NK-92 treated with Interleukin-12 subunit alpha and Interleukin-12 subunit beta, amount 100 ng/mL, for 24 hours (cell line): ENCODE data around the gene FLII.
A peak's percentile ranks its signal among the peaks of the same experiment; 100 is the strongest.

Experiments
- DNase-seq: peaks from one replicate; lab custom pipeline; 2025; lab: John Stamatoyannopoulos, UW

FLII gene

DNA sequence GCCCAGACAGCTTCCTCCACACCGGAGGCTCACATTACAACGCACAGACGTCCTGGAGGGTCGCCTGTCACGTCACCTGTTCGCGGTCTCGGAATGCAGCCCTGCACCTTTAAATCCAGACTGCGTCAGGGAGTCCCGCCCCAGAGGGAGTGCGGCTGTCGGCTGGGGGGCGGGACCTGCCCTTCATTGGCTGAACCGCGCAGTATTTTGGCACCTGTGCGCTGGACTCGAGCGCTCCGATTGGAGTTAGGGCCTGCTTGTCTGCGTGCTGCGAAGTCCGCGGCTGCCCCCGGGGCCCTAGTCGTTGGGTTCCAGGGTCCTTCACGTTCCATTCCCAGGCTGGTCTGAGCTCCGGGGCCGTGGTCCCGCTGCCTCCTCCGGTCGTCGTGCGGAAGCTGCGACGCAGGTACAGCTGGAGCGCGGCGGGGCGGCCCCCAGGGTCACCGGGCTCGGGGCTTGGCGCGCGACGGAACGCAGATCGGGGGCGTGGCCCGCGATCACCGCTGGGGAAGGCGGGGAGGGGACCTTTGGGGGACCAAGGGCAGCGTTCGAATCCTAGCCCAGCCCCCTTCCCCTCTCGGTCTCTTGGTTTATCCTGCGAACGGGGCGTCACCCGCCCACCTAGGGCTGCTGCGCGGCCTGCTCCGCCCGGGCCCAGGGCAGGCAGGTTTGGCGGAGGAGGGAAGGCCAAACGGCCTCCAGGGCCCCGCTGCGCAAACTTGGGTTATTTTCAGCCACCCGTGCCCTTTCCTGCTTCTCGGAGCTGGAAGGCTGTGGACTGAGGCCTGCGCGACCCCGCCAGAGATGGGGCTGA is 2.0 kb upstream of the FLII start, which contains the start of gene MIEF2:
Gene MIEF2 (plus strand): TSS at position 331 of the 814 bp plus-strand sequence. CDS start 2,059 bp downstream, outside the sequence.
- peak; percentile 74 for DNase-seq

DNA sequence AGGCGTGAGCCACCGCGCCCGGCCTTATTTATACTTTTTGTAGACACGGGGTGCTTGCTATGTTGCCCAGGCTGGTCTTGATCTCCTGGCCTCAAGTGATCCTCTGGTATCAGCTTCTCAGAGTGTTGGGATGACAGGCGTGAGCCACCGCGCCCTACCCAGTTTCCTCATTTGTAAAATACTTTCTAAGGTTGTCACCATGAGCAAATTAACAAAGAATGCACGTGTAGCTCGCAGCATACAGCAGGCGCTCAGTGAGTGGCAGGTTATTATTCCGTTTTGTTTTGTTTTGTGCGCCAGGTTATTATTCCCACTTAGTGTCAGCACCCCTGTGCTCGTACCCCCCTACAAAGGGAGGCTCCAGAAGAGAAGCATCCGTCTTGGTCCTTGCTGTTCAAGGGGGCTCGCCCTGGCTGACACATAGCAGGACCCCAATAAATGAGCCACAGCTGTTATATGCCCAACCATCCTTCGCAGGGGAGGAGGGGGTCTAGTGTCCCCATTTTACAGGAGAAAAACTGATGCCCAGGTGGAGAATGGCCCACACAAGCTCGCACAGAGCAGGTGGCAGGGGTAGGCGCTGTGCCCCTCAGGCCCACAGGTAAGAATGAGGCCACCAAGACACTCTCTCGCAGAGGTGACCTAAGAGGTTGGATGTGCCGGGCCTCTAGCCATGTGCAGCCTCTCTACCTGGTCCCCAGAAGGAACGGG is 1.2 kb upstream of the FLII start:
- no peak for DNase-seq

DNA sequence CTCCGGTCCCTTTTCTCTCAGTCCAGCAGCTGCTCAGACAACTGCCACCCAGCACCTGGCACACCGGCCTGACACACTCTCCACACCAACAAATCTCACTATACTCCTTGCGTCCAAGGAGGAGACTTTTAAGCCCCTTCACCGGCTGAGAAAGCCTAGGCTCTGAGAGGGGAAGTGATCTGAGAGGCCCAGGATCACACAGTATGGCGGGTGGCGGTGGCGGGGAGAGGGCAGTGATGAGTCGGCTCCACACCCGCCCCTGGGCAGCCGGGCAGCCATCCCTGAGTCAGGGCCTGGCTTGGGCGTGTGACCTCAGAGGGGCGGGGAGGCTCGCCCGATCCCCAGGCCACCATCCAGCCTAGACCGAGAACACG is 569 bp downstream of the FLII start:
- peak; percentile 20 for DNase-seq

DNA sequence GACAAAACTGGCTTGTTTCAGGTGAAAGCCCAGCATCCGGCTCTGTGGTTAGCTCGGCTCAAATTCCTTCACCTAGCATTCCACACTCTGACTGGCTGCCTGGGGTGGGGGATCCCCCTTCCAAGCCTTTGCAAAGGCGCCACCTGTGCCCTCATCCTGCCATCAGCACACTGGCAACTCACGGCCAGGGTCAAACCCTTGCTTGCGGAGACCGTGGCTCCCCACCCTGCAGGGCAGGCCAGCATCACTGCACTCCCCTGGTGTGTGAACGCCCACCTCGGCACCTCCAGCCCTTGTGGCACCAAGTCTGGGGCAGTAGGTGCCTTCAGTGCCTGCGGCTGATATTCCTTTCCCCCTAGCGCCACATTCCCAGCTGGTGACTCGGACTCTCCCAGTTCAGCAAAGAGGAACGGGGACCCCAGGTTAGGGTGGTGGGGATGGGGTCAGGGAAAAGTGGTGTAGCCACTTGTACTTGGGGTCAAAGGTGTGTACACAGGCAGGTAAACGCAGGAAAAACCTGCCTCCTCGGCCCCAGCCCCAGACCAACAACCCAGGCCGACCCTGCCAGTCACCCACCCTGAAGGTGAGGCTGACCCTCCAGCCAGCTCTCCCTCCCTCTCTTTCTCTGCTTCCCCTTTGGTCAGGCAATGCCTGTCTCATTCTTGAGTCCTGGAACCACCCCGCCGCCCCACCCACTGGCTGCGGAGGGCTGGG is 1.1 kb downstream of the FLII start:
- DNase-seq = no peak

DNA sequence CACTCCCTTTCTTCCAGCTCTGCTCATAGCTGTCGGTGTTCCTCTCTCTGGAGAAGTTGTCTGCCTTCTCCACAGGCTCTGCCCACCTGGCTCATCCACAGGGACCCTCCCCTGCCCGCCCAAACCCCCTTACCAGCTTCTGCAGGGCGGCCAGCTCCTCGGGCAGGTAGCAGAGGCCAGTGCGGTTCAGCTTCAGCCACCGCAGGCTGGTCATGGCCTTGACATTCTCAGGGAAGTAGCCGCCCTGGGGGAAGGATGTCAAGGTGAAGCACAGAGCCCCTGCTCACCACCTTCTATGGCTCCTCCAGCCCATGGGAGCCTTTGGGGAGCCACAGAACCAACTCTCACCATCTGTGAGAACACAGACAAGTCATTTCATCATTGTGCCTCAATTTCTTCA is 1.8 kb downstream of the FLII start:
- no peak for DNase-seq

DNA sequence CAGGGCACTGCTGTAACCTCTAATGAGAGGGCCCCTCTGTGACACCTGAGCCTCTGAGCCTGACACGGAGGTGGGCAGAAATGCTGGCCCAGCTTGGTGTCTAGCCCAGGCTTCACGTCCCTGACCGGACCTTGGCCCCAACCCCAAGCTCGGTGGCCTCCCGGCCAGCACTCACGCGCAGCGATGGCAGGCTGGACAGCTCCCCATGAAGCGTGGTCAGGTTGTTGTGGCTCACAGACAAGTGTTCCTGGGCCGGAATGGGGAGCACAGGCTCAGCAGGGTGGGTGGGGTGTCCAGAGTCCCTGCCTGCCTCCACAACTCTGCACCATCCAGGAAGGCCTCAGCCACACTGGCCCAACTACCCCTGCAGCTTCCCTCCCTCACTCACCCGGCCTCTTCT is 2.2 kb downstream of the FLII start:
- no peak for DNase-seq

DNA sequence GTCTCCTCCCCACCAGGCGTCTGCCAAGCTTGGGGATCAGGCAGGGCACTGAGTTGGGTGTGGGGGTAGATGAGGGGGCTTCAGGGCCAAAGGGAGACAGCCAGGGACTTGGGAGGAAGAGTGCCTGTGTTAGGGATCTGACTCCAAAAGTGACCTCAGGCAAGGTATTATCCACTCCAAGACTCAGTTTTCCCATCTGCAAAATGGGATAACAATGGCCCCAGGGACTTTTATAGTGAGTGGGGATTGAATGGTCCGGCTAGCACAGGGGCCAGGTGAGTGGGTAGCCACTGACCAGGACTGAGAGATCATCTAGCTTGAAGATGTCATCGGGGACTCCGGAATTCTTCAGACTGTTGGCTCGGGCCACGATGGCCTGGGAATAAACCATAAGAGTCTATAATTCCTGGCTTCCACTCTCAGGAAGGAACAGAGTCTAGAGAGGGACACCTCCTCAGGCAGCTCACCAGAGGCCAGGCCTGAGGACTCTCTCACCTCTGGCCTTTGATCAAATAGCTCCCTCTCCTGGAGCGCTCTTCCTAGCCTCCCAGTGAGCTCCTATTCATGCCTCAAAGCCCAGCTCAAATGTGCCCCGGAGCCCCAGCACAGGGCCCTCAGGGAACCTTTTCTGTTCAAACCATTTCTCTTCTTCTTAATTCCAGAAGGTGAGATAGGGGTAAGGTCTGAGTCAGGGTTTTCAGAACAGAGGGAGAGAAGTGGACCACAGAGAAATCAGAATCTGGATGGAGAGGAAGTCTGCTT is 3.5 kb downstream of the FLII start:
- DNase-seq = no peak

DNA sequence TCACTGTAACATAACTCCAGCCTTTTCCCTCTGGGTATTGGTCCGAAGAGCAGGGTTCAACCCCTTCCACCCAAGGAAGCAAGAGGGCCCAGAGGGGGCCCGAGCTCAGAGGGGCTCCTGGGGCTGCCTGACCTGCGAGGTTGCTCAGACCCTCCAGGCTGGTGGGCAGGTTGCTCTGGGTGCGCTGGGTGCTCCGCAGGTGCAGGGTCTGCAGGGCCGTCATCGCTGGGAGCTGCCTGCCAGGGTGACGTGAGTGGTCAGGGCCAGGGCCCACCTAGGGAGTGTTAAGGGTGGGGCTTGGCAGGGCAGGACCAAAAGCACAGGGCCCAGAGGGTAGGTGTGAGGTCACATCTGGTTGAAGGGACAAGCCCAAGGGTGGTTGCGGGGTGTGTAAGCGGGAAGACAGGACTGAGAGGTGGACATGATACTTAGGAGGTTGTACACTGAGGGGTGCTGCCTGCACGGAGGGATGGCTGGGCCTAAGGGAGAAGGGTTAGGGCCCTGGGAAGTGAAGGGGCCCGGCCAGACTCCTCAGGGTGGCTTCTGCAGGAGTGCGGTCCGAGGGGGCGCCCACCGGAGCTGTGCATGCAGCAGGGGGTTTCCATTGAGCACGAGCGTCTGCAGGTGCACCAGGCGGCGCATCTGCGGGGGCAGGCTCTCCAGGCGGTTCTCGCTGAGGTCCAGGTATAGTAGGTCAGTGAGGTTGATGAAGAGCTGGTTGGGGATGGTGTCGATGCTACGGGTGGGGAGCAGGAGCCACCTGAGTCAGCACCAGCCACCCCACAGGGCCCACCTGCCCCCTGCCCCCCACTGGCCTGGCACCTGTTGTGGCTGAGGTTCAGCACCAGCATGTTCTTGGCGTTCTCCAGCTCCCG is 4.4 kb downstream of the FLII start:
- DNase-seq = no peak

DNA sequence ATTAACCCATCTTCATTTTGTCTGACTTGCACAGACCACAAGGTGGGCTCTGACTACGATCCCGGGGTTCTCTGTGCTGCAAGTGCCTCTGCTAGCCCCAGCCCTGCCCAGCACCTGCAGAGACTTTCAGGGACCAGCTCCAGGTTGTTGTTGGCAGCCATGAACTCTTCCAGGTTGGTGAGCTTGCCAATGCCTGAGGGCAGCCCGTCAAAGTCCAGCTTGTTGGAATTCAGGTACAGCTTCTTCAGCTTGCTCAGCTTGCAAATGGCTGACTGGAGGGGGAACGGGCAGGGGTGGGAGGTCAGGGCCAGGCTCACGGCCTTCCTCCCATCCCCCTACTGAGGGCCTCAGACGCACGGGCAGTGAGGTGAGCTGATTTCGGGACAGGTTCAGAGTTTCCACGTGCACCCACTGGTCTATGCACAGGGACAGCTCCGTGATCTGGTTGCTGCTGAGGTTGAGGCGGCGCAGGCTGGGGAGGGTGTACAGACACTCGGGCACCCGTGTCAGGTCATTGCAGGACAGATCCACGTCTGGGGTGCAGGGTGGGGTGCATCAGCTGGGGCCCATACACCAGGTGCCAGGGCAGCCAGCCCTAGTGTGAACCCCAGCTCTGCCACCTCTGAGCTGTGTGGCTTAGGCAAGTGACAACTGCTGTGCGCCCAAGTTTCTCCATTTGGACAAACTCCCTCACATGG is 5.2 kb downstream of the FLII start:
- DNase-seq = no peak

DNA sequence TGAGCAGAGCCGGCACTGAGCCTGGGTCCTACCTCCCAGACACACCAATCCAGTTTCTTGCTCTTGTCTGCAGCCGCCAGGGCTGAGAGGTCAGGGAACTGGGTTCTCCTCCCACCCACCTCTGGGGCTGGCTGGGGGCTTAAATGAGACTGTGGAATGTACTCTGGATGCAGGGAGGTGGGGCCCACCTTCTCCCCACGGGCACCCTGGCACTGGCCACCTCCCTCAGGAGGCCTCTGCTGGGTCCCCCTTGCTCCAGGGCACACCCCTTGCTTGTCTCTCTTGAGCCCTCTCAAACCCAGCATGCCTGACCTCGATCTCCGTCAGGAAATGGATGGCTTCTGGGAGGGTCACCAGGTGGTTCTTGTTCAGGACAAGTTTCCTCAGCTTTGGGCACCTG is 6.4 kb downstream of the FLII start:
- no peak for DNase-seq

DNA sequence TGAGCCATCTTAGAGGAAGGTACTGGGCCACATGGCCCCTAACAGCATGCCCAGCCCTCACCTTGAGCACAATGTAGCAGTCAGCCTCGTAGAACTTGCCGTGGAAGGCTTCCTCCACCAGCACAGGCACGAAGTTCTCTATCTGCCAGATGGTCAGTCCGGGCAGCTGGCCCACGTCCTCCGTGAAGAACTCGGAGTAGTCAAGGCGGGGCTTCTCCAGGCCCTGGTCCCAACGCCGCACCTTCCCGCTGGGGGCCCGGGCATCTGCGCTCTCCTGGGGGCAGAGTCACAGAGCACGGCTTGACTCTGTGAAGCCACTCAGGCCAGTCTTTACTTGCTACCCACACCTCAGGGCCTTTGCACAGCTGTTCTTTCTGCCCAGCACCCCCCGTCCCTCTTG is 7.3 kb downstream of the FLII start:
- DNase-seq = no peak

DNA sequence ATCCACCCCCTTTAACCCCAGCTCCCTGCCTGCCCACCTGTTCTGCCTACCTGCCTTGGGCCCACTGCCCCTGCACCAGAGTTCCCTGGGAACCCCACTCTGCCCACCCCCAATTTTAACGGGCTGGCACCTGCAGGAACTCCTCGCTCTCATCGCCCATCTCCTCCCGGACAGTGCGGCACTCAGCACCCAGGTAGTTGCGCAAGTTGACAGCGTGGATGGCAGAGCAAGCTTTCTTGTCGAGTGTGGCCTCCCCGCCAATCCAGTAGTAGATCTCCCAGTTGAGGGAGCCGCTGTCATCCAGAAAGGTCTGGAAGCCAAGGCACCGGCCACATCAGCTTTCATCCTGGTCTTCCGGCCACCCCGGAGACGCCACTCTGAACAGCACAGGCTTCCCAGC is 7.8 kb downstream of the FLII start:
- DNase-seq = no peak

DNA sequence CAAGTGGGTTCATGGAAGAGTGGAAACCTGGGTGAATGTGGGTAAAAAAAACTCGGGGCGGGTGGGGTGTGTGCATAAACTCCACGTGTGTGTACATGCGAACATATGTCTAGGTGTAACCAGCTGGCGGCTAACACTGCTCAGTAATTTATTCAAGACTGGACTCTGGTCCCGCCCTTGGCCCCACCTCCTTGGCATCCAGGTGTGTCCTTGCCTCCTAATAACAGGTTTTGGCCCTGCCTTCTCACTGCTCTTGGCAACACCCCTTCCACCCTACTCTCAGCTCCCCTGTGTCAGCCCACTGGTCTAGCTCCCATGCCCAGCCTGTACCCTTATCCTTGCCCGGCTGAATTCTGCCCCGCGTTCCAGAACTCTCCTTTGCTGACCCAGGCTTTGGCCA is 8.3 kb downstream of the FLII start:
- DNase-seq = no peak

DNA sequence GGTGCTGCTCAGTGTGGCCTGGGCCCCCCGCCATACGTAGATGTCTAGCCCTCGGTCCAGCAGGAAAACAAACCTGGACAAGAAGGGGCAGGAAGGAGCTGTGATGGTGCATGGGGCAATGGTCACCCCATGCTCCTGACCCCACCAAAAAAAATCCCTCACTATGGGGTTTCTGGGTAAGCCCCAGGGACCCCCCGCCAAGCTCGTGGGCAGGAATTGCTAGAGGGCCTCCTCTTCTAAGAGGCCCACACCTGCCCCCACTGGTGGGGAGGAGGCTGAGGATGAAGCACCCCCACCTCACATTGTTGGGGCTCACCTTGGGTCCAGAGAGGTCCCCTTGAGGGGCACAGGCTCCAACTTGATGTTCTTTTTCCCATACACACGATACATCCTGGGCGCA is 9.7 kb downstream of the FLII start:
- DNase-seq = no peak

DNA sequence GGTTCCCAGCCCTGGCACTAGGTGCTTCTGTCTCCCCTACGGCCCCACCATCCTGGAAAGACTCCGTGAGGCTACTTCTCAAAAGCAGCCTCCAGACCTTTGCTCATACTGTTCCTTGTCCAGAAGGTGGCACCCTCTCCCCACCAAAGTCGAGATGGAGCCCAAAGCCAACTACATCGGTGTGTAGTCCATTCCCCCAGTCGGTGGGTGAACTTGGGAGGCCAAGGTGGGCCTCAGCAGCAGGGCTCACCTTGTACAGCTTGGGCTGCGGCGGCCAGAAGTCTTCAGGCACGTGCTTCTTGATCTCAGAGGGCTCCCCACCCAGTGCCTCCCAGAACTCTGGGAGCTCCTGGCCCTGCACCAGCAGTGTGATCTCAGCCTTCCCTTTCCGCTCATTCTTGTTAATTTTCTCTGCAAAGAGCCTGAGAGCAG is 10.2 kb downstream of the FLII start:
- peak; percentile 7 for DNase-seq

DNA sequence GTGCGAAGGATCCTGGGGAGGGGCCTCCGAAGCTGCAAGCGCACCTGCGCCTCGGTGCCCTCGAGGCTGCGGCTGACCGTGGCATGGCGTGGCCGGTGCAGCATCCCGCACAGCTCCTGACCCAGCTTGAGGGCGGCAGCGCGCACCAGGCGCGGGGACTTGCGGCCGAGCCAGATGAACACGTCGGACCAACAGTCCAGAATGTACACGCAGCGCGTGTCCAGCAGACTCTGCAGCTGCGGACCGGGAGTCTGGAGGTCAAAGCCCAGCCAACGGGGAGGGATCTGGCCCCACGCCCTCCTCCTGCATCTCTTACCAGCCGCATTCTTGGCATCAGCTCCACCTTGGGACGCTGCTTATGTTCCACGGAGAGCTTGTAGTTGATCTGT is 10.9 kb downstream of the FLII start:
- no peak for DNase-seq

DNA sequence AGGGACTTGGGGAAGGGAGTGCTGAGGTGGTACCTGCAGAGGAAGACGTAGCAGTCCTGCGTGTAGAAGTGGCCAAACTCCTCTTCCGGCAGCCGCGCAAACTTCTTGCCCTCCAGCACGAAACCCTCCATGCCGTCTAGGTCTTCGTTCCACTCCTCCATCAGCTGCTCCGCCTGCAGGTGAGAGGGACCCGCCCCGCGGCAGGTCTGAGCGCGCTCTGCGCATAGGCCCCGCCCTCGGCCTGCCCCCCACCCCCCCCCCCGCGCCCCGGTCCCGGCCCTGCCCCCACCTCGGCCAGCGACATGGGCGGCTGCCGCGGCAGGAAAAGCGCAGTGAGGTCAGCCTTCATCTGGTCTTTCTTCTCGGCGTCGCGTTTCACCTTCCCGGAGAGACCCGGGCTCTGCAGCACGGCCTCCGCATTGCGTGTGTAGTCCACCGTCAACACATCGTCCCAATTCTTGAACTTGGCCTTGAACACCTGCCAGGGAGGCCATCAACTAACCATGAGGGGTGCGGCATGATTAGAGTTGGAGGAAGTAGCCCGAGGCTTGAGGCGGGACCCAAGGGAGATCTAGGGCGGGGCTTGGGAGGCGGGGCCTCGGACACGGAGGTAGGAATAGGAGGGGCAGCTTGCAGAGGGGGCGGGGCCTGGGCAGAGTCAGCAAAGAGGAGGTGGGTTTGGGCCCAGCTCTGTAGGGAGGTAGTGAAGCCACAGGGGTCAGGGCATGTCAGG is 11.5 kb downstream of the FLII start:
- DNase-seq = no peak

DNA sequence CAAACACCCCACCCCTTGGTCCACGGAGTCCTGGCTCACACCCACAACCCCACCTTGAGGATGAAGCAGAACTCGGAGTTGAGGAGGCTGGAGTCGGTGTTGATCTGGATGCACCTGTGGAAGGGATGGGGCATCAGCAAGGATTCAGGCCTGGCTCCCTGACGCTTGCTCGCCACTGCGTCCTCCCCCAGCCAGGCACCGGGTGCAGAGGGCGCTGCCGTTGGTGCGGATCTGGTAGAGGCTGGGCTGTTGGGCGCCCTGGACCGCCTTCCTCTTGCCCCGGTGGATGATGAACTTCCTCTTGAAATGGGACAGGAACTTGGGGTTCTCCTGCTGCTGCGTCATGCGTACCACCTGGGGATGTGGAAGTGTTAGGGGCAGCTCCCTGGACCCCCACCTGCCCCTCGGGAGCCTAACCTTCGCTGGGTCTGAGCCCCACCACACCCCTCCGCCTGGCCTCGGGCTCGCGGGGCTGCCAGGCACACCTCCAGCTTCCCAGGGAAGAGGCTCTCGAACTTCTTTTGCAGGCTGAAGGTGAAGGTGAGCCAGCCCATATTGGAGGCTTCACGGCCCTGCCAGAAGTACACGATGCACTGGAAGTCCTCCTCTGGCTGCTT is 12.3 kb downstream of the FLII start:
- DNase-seq = no peak

DNA sequence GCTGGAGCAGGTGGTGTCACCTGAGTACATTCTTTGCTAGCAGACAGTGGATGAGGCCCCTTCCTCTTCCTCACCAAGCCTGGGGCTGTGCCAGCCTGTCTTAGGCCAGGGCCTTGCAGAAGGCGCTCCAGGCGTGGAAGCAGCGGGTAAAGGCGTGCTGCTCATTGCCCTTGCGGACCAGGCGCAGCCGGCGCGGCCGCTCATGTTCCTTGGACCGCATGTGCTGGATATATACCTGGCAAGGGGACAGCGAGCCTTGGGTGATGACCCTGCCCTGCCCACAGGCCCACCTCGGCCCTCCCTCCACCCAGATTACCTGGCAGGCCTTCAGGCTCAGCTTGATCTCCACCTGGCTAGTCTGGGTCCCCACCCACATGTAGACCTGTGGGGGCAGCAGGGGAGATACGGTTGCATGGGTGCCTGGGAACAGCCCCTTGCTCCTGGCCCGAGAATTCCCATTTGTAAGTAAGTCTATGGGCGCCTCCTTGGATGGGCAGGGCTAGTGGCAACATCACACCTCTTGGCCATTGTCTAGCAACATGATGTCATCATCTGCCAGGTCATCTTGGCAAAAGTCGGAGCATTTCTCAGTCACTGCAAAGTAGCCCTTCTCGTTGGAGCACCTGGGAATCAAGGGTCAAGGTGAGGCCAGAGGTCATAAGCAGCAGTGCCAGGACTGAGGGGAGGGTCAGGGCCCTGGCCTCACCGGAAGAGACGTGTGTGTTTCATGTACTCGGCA is 13.3 kb downstream of the FLII start:
- DNase-seq = no peak
